NCI-H146 (cell line): ENCODE measurements around the gene CPAMD8.
A peak's percentile ranks its signal among the peaks of the same experiment; 100 is the strongest.
"Not testable (repeated sequence)": the region's sequence is repeated elsewhere in the genome, so short reads cannot be mapped to it uniquely, and the experiment has no call there.

Source experiments
- DNase-seq: peaks from one replicate; lab custom pipeline; 2025; lab: John Stamatoyannopoulos, UW

CPAMD8 gene

DNA sequence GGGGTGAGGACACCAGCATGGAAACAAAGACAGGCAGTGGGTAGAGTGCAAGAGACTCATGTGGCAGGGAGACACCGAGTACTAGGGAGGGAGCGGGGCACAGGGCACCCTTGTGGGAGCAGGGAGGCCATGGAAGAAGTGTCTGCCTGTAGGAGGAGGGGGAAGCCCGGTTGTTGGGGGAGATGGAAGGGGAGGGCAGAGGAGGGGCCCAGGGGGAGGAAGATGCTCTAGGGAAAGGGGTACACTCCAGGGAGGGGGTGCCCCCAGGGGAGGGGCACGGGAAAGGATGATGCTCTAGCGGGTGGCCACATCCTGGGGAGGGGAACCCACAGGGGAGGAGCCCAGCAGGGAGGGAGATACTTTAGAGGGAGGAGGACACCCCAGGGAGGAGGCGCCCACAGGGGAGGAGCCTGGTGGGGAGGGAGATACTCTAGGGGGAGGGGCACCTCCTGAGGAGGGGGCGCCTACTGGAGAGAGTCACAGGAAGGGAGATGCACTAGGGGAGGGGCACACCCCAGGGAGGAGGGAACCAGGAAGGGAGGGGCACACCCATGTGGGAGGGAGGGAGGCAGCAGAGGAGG is 24.9 kb downstream of the CPAMD8 start:
- DNase-seq: no peak

DNA sequence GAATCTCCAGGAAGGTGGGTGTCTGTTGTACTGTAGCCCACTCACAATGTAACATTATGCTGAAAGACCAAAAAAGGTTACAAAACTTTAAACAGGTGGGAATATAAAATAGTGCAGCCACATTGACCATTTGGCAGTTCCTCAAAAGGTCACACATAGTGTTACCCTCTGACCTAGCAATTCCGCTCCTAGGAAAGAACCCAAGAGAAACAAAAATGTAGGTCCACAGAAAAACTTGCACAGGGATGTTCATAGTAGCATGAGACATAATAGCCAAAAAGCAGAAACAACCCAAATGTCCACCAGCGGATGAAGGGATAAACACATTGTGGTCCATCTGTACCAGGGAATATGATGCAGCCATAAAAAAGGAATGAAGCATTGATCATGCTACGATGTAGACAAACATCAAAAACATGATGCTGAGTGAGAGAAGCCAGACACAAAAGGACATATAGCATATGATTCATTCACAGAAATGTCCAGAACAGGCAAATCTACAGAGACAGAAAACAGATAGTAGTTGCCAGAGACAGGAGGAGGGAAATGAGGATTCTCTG is 27.9 kb downstream of the CPAMD8 start:
- no peak for DNase-seq

DNA sequence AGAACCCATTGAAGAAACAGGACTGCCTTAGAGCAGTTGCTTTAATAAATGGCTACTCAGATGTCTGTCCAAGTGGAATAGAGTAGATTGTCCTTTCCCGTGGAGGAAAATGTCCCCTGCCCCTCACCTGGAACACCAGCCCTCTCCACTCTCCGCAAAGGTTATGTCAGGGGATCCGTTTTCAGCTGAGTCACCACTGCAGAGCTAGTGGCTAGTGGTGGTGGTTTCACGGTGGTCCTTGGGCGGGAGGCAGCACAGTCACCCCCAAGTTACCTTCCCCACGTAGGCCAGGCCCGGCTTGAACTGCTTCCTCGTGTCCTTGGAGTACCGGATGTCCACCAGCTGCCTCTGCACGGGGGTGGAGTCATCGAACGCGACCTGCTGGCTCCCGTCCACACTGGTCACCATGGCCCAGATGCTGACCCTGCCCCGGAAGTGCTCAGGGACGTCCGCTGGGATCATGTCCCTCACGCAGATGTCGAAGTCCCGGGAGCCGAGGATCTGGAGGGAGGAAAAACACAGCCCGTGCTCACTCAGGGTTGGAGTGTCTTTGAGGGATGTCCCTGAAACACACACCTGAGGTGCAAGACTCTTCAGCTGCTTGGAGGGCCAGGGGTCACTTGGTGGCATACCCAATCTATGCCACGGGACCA is 29.6 kb downstream of the CPAMD8 start:
- DNase-seq: not testable (repeated sequence)

DNA sequence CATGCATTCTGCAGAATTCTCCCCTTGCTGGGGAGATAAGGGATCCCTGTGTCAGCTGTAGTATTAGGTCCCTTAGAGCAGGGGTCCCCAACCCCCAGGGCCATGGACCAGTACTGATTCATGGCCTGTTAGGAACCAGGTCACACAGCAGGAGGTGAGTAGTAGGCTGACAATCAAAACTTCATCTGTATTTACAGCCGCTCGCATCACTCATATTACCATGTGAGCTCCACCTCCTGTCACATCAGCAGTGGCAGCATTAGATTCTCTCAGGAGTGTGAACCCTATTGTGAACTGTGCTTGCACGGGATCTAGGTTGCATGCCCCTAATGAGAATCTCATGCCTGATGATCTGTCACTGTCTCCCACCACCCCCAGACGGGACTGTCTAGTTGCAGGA is 37.9 kb downstream of the CPAMD8 start:
- DNase-seq: no peak

DNA sequence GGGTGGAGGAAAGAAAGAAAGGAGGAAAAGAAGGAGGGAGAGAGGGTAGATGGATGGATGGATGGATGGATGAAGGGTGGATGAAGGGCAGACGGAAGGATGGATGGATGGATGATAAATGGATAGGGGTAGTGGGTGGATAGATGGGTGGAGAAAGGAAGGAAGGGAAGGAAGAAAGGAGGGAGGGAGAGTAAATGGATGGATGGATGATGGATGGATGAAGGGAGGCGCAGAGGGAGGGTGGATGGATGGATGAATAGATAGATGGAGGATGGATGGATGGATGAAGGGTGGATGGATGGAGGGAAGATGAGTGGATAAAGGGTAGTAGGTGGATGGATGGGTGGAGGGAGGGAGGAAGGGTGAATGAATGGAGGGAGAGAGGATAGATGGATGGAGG is 41.2 kb downstream of the CPAMD8 start:
- no peak for DNase-seq

DNA sequence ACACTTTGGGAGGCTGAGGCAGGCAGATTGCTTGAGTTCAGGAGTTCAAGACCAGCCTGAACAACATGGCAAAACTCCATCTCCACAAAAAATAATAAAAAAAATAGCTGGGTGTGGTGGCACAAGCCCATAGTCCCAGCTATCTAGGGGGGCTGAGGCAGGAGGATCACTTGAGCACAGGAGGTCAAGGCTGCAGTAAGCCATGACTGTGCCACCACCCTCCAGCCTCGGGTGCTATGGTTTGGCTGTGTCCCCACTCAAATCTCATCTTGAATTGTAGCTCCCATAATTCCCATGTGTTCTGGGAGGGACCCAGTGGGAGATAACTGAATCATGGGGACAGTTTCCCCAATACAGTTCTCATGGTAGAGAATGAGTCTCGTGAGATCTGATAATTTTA is 44.0 kb downstream of the CPAMD8 start:
- not testable (repeated sequence) for DNase-seq

DNA sequence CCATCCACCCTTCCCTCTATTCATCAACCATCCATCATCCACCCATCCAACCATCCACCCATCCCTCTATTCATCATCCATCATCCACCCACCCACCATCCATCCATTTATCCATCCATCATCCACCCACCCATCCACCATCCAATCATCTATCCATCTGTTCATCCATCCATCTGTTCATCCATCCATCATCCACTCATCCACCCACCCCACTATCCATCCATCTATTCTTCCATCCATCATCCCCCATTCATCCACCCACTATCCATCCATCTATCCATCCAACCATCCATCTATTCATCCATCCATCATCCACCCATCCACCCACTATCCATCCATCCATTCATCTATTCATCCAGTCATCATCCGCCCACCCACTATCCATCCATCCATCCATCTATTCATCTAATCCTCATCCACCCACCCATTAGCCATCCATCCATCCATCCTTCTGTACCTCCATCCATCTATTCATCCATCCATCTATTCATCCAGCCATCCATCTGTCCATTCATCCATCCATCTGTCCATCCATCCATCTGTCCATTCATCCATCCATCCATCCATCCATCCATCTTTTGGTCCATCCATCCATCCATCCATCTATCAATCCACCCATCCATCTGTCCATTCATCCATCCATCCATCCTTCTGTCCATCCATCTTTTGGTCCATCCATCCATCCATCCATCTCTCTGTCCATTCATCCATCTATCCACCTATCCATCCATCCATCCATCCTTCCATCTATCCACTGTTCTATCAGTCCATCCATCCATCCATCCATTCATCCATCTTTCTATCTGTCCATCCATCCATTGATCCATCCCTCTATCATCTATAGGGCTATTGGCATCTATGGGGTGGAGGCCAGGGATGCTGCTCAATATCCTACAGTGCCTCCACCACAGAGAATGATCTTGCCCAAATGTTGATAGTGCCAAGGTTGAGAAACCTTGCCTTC is 47.5 kb downstream of the CPAMD8 start:
- no peak for DNase-seq

DNA sequence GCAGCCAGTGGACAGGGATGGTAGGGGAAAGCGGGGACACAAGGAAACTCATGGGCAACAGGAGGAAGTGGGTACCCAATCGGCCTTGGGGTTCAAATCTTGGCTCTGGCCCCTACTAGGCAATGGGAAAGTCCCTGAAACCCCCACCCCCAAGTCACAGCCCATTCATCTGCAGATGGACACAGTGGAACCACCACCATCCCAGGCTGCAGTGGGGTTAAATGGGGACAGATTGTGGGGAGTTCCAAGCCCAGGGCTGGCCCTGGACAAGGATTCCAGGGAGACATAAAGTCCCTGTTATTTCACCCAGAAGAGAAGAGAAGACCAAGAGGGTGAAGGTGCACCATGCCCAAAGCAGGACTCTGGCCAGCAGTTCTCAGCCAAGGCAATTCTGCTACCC is 48.5 kb downstream of the CPAMD8 start:
- no peak for DNase-seq

DNA sequence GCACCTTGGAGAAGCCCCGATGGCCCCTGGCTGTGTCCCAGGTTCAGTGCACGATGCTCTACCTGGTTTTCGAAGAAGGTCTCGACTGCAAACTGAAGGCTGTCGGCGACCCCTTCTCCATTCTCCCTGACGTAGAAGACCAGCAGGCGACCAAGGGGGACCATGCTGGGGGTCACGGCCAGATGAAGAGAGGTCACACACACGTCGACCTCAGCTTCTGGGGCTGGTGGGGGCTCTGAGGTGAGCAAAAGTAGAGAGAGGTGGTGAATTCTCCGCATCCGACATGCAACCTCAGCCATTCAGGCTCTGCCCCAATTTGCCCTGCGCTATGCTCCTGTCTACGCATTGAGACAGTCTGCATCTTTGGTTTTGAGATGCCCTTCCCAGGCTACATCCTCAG is 49.3 kb downstream of the CPAMD8 start:
- DNase-seq: no peak

DNA sequence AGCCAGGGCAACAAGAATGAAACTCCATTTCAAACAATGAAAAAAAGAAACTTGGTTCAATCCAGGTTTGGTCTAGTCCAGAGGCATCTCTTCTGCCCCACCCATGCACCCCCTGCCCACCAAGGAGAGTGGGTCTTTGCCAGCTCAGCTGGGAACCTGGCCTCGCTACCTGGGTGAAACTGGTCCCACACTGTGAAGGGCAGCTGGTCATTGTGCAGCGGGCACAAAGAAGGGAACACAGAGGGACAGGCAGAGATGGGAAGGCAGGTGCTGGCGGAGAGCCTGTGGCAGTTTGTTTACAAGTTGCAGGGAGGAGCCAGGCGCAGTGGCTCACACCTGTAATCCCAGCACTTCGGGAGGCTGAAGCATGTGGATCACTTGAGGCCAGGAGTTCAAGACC is 50.2 kb downstream of the CPAMD8 start:
- DNase-seq: peak; percentile 53

DNA sequence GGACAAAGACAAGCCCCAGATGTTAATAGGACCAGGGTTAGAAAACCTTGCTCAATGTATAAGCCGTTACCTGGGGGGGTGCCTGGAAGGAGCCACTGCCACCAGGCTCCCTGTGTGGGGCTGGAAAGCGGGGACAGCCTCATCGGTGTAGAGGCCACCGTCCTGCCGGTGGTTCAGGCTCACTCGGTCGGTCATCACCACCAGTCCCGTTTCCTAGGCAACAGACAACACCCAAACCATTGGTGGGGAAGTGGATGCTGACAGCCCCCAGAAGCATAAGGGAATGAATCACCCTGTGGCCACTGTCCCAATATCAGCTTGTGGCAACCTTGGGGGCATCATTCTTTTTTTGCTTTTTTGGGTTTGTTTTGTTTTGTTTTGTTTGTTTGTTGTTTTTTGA is 55.8 kb downstream of the CPAMD8 start:
- no peak for DNase-seq

DNA sequence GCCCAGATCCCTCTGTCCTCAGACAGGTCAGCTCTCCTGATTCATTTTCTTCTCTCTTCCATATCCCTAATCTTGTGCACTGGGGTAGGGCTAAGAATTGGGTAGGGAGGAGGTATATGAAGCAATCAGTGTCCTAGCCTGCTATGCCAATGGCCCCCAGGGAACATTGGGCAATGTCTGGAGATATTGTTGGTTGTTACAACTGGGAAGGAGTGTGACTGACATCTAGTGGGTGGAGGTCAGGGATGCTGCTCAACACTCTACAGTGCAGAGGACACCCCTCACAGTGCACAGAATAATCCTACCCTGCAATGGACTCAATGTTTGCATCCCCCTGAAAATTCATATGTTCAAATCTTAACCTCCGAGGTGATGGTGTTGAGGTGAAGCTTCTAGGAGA is 57.5 kb downstream of the CPAMD8 start:
- no peak for DNase-seq

DNA sequence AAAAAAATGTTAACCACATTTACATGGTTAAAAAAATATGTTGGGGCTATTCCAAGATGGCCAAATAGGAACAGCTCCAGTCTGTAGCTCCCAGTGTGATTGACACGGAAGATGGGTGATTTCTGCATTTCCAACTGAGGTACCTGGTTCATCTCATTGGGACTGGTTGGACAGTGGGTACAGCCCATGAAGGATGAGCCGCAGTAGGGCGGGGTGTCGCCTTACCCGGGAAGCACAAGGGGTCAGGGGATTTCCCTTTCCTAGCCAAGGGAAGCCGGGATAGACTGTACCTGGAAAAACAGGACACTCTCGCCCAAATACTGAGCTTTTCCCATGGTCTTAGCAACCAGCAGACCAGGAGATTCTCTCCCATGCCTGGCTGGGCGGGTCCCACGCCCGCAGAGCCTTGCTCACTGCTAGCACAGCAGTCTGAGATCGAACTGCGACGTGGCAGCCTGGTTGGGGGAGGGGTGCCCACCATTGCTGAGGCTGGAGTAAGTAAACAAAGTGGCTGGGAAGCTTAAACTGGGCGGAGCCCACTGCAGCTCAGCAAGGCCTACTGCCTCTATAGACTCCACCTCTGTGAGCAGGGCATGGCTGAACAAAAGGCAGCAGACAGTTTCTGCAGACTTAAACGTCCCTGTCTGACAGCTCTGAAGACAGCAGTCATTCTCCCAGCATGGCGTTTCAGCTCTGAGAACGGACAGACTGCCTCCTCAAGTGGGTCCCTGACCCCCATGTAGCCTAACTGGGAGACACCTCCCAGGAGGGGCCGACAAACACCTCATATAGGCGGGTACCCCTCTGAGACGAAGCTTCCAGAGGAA is 65.4 kb downstream of the CPAMD8 start:
- peak; percentile 48 for DNase-seq

DNA sequence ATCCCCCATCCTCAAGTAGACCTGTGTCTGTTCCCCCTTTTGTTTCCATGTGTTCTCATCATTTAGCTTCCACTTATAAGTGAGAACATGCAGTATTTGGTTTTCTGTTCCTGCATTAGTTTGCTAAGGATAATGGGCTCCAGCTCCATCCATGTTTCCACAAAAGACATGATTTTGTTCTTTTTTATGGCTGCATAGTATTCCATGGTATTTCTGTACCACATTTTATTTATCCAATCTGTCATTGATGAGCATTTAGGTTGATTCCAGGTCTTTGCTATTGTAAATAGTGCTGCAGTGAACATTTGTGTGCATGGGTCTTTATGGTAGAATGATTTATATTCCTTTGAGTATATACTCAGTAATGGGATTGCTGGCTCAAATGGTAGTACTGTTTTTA is 68.3 kb downstream of the CPAMD8 start:
- not testable (repeated sequence) for DNase-seq

DNA sequence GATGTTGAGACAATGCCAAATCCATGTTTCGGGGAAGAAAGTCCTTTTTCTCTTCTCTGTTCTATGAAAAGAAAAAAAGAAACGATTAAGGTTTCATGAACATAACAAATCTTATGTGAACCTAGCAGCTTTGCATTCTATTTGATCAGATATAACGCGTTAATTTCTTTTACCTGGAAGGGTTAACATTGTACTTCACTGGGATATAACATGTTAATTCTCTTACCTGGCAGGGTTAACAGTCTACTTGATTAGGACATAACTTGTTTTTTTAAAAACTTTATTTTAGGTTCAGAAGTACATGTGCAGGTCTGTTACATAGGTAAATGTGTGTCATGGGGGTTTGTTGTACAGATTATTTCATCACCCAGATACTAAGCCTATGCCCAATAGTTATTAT is 68.8 kb downstream of the CPAMD8 start:
- DNase-seq: no peak

DNA sequence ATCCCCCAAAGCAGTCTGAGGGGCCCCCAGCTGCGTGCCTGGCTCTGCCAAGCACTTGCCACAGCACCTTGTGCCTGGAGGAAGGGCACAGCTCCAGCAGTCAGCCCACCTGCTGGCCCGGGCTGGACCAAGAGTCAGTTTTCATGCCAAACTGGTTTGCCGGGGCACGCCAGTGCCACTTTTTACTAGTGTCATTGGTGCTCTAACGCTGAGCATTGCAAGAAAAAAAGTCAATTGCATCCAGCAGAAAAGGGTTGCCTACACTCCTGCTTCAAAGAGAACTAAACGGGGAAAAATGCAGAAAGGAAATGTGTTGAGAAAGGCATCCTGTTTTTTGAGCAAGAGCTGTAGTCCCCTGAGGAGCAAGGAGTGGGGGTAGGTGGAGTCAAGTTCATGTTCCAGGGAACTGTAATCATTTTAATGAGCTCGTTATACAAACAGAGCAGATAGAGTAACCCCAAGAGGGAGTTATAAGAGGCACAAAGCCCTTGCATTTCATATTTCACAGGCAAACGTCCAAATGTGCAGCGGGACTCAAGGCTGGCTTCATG is 69.4 kb downstream of the CPAMD8 start:
- no peak for DNase-seq

DNA sequence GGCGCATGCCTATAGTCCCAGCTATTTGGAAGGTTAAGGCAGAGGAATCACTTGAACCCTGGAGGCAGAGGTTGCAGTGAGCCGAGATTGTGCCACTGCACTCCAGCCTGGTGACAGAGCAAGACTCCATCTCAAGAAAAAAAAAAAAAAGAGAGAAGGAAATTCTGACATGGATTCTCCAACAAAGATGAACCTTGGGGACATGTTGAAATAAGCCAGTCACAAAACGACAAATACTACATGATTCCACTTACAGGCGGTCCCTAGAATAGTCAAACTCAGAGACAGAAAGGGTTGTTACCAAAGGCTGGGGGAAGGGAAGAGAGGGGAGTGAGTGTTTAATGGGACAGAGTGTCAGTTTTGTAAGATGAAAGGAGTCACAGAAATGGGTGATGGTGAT is 71.4 kb downstream of the CPAMD8 start:
- DNase-seq: no peak

DNA sequence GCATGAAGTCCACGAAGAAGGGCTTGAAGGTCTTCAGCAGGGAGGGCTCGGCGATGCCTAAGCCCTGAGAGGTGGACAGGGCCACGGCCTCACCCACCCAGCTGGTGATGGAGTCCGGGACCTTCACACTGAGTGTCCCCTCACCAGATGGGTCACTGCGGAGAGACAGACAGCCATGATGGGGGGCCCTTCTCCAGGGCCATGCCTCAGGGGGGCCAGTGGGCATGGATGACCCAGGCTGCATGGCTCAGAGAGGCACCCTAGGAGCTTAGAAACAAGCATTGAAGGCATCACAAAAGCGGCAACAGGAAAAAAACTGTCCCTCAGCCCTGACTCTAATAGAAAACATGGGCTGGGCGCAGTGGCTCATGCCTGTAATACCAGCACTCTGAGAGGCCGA is 74.6 kb downstream of the CPAMD8 start:
- no peak for DNase-seq

DNA sequence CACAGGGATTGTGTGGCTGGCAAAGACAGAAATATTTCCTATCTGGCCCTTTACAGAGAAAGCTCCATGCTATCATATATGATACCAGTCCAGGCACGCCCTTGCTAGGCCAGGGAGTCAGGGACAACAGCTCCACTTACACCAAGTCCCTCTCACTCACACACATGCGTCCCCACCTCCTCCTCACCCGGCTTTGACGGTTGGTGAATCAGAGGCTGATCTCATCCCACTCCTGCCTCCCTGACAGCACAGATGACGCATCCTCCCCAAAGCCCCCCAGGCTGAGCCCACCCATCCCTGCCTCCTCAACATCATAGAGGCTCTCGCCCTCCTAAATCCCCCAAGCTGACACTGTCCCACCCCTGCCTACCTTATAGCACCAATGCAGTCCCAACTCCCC is 75.1 kb downstream of the CPAMD8 start:
- DNase-seq: no peak

DNA sequence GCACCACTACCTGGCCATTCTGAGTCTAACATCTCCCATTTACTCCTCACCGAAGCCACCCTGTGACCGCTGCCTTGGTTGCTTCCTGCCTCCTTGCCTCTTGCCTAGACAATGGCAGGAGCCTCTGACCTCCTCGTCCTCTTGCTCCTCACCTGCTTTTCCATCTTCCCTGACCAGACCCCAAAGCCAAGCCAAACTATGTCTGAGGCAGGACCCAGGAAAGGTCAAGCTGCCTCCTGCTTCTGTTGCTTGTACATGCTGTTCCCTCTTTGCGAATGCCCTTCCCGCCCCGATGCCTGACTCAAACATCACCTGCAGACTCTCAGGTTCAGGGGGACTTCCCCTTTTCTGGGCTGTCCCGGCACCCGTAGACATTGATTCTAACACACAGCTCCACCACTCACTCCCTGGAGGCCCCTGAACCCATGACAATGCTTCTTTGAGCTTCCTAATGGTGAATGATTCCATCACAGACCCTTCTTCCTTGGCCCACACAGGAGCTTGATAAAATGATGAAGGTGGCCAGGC is 77.0 kb downstream of the CPAMD8 start:
- no peak for DNase-seq
